Uterus (tissue), 4 donors: ENCODE measurements around the gene TFDP3. TPM values are rescaled to one million over a fixed set of nuclear protein-coding genes. Genes with fewer than 3 reads are reported as not detected.

Experiments
- DNase-seq, 2 donors: peaks; one replicate each; pipeline ENCODE4 v3.0.0-alpha.2; 2019 to 2020
- H3K27ac ChIP-seq, 2 donors: fragments of 200-600 bp; sonication (generic); 1 replicate in 1 of 2; 2 replicates in 1 of 2; pipeline ENCODE4 v1.5.1; 2016 to 2018
- H3K27me3 ChIP-seq, 2 donors: fragments of 200-600 bp; sonication (generic); one replicate each; pipeline ENCODE4 v1.5.1; 2018 to 2019; ENCODE audit warnings: control low read depth in 1 of 2
- H3K36me3 ChIP-seq, 2 donors: fragments of 200-600 bp; sonication (generic); one replicate each; pipeline ENCODE4 v1.5.1; 2019; ENCODE audit warnings: control low read depth in 1 of 2
- H3K4me1 ChIP-seq, 2 donors: fragments of 200-600 bp; sonication (generic); one replicate each; pipeline ENCODE4 v1.5.1; 2018 to 2019; ENCODE audit warnings: control low read depth in 1 of 2
- H3K4me3 ChIP-seq, 2 donors: fragments of 200-600 bp; sonication (generic); 1 replicate in 1 of 2; 2 replicates in 1 of 2; pipeline ENCODE4 v1.5.1; 2018 to 2019; ENCODE audit warnings: mild to moderate bottlenecking in 1 of 2
- H3K9me3 ChIP-seq, 2 donors: fragments of 200-600 bp; sonication (generic); one replicate each; pipeline ENCODE4 v1.5.1; 2019; ENCODE audit warnings: control low read depth in 1 of 2
- POLR2A ChIP-seq, 2 donors: fragments of 450-650 bp; IDR thresholded peaks; one replicate each; pipeline ENCODE4 v1.6.1; 2016; ENCODE audit warnings: antibody characterized with exemption in 2 of 2, mild to moderate bottlenecking in 1 of 2, moderate library complexity in 1 of 2
- intact Hi-C: fragments of 100-400 bp; cut with DNase I; formaldehyde crosslinking; loops from one replicate; pipeline ENCODE4 v1.15.1; 2023; ENCODE audit warnings: low total_unique reads
- small RNA-seq: library from RNA; depleted of rRNA; stranded (forward); fragments of <200 nt; gene quantifications from one replicate; pipeline ENCODE3, GENCODE V24; 2016
- total RNA-seq, 4 donors: library from RNA; depleted of rRNA in 3 of 4; stranded (reverse); fragments of >200 nt in 3 of 4; gene quantifications; one replicate each; pipeline versions ENCODE4 v1.1.0 to v1.2.4, GENCODE V29; 2014 to 2023
- TF ChIP-seq, protein P1 (sequence below), 4 experiments: fragments of 200-600 bp in 2 of 4; fragments of 450-650 bp in 2 of 4; sonication (generic) in 2 of 4; IDR thresholded peaks; one replicate each; pipeline ENCODE4 v1.5.1; 2016 to 2019; ENCODE audit warnings: antibody characterized with exemption in 4 of 4, mild to moderate bottlenecking in 2 of 4, moderate library complexity in 1 of 4
- donor health status: DM: yes; HTN: yes; CAD: no.

Gene TFDP3
- total RNA-seq, 4 donors from 2014 or later, result not detected

GRCh38 chrX:133179500-133179899, 38.7 kb downstream of the TFDP3 start:
- Histone ChIP-seq H3K9me3 (no peaks in the 10 kb centered on the region), H3K27me3 (no peaks in the 10 kb centered on the region), H3K27ac (no peak overlapping the region), H3K36me3 (no peaks in the 10 kb centered on the region), H3K4me3 (no peak overlapping the region), H3K4me1 (no peaks in the 10 kb centered on the region)
- no peak for DNase-seq
- TF ChIP-seq, protein P1, sequence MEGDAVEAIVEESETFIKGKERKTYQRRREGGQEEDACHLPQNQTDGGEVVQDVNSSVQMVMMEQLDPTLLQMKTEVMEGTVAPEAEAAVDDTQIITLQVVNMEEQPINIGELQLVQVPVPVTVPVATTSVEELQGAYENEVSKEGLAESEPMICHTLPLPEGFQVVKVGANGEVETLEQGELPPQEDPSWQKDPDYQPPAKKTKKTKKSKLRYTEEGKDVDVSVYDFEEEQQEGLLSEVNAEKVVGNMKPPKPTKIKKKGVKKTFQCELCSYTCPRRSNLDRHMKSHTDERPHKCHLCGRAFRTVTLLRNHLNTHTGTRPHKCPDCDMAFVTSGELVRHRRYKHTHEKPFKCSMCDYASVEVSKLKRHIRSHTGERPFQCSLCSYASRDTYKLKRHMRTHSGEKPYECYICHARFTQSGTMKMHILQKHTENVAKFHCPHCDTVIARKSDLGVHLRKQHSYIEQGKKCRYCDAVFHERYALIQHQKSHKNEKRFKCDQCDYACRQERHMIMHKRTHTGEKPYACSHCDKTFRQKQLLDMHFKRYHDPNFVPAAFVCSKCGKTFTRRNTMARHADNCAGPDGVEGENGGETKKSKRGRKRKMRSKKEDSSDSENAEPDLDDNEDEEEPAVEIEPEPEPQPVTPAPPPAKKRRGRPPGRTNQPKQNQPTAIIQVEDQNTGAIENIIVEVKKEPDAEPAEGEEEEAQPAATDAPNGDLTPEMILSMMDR (IDR thresholded peaks at IDR 0.05), result no peak
- TF ChIP-seq POLR2A (IDR thresholded peaks at IDR 0.05), result no peak
- intact Hi-C loops, result no loop called here

DNA sequence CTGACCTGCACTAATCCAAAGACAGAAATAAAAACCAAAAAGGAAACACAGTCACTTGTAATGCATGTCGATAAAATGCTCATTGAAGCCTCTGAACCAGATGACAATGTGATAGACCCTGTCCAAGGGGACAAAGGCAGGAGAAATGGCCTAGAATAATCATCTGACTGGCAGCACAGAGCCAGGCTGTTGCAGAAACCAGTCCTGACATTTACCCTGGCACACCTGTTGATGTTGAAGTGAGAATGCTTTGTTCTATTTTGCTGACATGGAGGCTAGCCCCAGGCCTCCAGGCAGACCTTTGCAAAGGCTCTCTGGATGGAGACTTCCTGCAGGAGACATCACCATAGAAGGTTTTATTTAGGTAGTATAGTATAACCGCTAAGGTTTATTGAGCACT, 41.0 kb downstream of the TFDP3 start:
- H3K27me3 ChIP-seq, result no peaks in the 10 kb centered on the region
- no peak overlapping the region for H3K4me3 ChIP-seq
- H3K9me3 ChIP-seq, result no peaks in the 10 kb centered on the region
- H3K36me3 ChIP-seq, result no peaks in the 10 kb centered on the region
- TF ChIP-seq POLR2A (IDR thresholded peaks at IDR 0.05), result no peak
- TF ChIP-seq, protein P1 (IDR thresholded peaks at IDR 0.05), result no peak
- intact Hi-C loops, result no loop called here
- DNase-seq, result no peak
- no peak overlapping the region for H3K27ac ChIP-seq
- no peaks in the 10 kb centered on the region for H3K4me1 ChIP-seq

GRCh38 chrX:133175605-133176004, 42.5 kb downstream of the TFDP3 start:
- intact Hi-C loops, result no loop called here
- TF ChIP-seq, protein P1 (IDR thresholded peaks at IDR 0.05), result no peak
- TF ChIP-seq POLR2A (IDR thresholded peaks at IDR 0.05), result no peak
- H3K27me3 ChIP-seq, result no peaks in the 10 kb centered on the region

GRCh38 chrX:133175162-133175561, 43.0 kb downstream of the TFDP3 start:
- no peaks in the 10 kb centered on the region for H3K4me1 ChIP-seq
- H3K9me3 ChIP-seq, result no peaks in the 10 kb centered on the region
- H3K27ac ChIP-seq, result no peak overlapping the region
- intact Hi-C loops, result no loop called here
- no peak for DNase-seq
- TF ChIP-seq, protein P1 (IDR thresholded peaks at IDR 0.05), result no peak
- no peak for TF ChIP-seq POLR2A (IDR thresholded peaks at IDR 0.05)
- no peak overlapping the region for H3K4me3 ChIP-seq
- no peaks in the 10 kb centered on the region for H3K27me3 ChIP-seq
- no peaks in the 10 kb centered on the region for H3K36me3 ChIP-seq

More at GRCh38 chrX:133175605-133176004, 42.5 kb downstream of the TFDP3 start:
- no peak overlapping the region for H3K27ac ChIP-seq
- no peaks in the 10 kb centered on the region for H3K9me3 ChIP-seq
- DNase-seq, result no peak
- no peaks in the 10 kb centered on the region for H3K4me1 ChIP-seq
- no peak overlapping the region for H3K4me3 ChIP-seq
- H3K36me3 ChIP-seq, result no peaks in the 10 kb centered on the region

DNA sequence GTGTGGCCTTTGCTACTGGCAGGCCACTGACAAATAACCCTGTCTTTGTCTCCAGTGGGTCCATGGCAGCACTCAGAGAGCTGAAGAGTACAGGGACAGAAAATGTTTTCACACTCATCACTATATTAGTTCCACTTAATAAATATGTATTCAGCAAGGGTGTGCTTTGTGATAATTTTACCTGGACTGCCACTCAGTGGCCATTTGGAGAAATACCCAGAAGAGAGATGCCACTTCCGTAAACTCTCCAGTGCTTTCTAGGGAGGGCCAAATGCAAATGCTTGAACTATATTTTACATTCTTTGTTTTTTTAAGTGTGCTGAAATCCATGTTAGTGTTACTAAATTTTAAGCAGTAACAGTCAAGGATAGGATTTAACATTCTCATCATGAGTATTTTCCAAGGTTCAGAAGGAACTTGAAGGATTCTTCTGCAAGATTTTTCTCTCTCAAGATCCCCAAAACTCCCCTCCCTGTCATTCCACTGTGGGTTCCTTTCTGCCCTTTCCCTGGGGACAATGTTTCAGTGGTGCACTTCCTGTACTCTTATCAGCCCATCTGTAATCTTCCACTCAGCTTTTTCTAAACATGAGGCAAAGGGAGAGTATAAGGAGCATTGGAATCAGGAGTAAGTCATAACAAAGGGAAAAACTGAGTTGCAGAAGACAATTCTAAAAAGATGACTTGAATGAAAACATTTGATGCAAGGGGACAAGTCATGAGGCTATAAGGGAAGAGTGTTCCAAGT, 46.0 kb downstream of the TFDP3 start:
- Histone ChIP-seq H3K27ac (no peak overlapping the region), H3K36me3 (no peaks in the 10 kb centered on the region), H3K4me3 (no peak overlapping the region), H3K27me3 (no peaks in the 10 kb centered on the region), H3K9me3 (no peaks in the 10 kb centered on the region), H3K4me1 (no peaks in the 10 kb centered on the region)
- no peak for DNase-seq
- intact Hi-C loops, result no loop called here
- TF ChIP-seq, protein P1 (IDR thresholded peaks at IDR 0.05), result peak in 3 of 4 experiments; percentile 7 to 31 (median 9)
- TF ChIP-seq POLR2A (IDR thresholded peaks at IDR 0.05), result no peak

Small RNAs within 50 kb of the gene (small RNA-seq; reads per million reads assigned to genes)
- gene RNU1-115P, result not detected

Other genes starting within 250 kb of the TFDP3 start
- gene USP26, start 121.2 kb downstream of the TFDP3 start, total RNA-seq, result not detected
- gene GPC4, start 197.1 kb upstream of the TFDP3 start, total RNA-seq, result 10 to 100 TPM in 1 of 4 donors, 1 to 10 TPM in 3; 5.9 to 20.2 (median 8.8) TPM